Measurements from ENCODE around the gene ATXN1.

Gene ATXN1

GRCh38 chr6:16757332-16757731 is 3.9 kb downstream of the ATXN1 start:
- no peak for TF ChIP-seq CTCF (IDR thresholded peaks at IDR 0.05)

- TF ChIP-seq CTCF (IDR thresholded peaks at IDR 0.05), result no peak
These were observed 4.5 kb downstream of the ATXN1 start for GRCh38 chr6:16756660-16757255.

GRCh38 chr6:16755544-16755943 is 5.7 kb downstream of the ATXN1 start:
- no peak for TF ChIP-seq CTCF (IDR thresholded peaks at IDR 0.05)

GRCh38 chr6:16754876-16755275 is 6.4 kb downstream of the ATXN1 start:
- TF ChIP-seq CTCF (IDR thresholded peaks at IDR 0.05), result no peak

- no peak for TF ChIP-seq CTCF (IDR thresholded peaks at IDR 0.05)
These were observed 7.0 kb downstream of the ATXN1 start for GRCh38 chr6:16754274-16754673.

- TF ChIP-seq CTCF (IDR thresholded peaks at IDR 0.05), result no peak
These were observed 7.9 kb downstream of the ATXN1 start for GRCh38 chr6:16753341-16753740.

GRCh38 chr6:16752206-16752866 is 8.9 kb downstream of the ATXN1 start:
- no peak for TF ChIP-seq CTCF (IDR thresholded peaks at IDR 0.05)
